Measurements from ENCODE around the gene XXYLT1.

XXYLT1 gene

DNA sequence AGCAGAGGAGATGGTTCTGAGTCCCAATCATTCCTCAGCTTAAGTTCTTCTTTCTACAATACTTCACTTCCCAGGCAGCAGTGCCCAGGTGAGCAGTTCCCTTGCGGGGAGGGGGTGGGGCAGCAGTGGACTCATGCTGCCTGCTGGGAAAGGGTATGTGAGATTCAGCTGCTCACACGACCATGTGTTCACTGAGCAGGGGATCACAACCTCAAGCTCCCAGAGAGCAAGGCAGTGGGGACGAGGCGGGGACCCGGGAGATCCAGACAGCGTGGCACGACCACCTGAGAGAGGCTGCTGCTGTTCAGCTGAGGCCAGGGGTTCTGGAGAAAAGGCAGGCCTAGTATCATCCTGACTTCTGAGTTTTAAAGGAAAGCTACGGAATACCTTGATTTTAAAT, 166.6 kb downstream of the XXYLT1 start:
- no peaks in the 10 kb centered on the region for H3K27me3 ChIP-seq (ENCODE audit: insufficient read depth, low read length)
- no peaks in the 10 kb centered on the region for H3K36me3 ChIP-seq (ENCODE audit: insufficient read depth, low read length)
- no peaks in the 10 kb centered on the region for H3K79me2 ChIP-seq (ENCODE audit: control insufficient read depth, insufficient read depth, low read length, unreplicated experiment)
- no peak overlapping the region for H3K4me3 ChIP-seq (ENCODE audit: low read depth, low read length)
- peaks cover 27% of the 10 kb centered on the region for H3K4me1 ChIP-seq (ENCODE audit: control insufficient read depth, insufficient read depth, low read length, unreplicated experiment)
- H2AFZ ChIP-seq (ENCODE audit: low read length, unreplicated experiment), result no peak overlapping the region
- H3K27ac ChIP-seq (ENCODE audit: low read depth, low read length), result no peak overlapping the region

DNA sequence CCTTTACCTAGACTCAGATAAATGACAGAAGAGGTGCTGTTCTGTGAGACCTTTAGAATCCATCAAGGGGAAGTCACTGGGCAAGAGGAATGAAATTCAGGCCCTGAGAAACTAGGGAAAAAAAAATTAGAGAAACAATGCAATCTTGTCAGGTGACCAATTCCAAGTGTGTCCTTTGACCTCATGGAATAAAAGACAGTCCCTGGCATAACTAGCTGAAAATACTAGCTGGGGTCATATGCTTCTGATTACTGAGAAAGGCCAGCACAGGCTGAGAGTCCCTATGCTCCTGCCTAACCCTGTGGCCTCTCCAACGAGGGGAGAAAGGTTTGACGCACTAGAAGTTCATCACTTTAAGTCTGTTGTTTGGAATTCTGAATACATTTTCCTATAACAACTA, 167.3 kb downstream of the XXYLT1 start:
- Histone ChIP-seq H3K27ac (ENCODE audit: low read depth, low read length) (peak overlapping the region; percentile 13; the same call in 1 of the 2 replicates), H3K4me1 (ENCODE audit: control insufficient read depth, insufficient read depth, low read length, unreplicated experiment) (peaks cover 27% of the 10 kb centered on the region), H3K4me3 (ENCODE audit: low read depth, low read length) (no peak overlapping the region), H2AFZ (ENCODE audit: low read length, unreplicated experiment) (no peak overlapping the region), H3K79me2 (ENCODE audit: control insufficient read depth, insufficient read depth, low read length, unreplicated experiment) (no peaks in the 10 kb centered on the region), H3K36me3 (ENCODE audit: insufficient read depth, low read length) (no peaks in the 10 kb centered on the region), H3K27me3 (ENCODE audit: insufficient read depth, low read length) (no peaks in the 10 kb centered on the region)

DNA sequence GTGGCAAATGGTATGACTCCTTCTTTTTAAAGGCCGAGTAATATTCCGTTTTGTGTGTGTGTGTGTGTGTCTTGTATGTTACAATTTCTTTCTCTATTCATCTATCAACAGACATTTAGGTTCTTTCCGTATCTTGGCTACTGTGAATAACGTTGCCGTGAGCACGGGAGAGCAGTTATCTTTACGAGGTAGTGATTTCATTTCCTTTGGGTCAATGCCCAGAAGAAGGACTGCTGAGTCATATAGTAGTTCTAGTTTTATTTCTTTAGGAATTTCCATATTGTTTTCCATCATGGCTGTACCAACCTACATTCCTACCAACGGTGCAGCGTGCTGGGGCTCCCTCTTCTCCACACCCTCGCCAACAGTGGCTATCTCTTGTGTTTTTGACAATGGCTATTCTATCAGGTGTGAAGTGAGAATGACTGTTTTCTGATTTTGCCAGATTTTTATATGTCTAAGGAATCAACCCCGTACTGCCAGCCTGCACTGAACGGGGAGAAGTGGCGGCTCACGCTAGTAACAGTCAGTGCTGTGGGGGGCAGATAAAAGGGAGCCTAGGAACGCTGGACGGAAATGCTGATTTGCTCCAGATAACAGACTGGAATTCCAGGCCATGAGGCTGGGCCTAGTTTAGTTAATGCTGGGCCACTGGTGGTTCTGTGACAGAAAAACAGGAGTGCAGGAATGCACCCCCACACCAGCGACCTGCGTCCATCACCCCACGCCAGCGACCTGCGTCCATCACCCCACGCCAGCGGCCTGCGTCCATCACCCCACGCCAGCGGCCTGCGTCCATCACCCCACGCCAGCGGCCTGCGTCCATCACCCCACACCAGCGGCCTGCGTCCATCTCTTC, 168.1 kb downstream of the XXYLT1 start:
- Histone ChIP-seq H3K27ac (ENCODE audit: low read depth, low read length) (peak overlapping the region; percentile 91), H2AFZ (ENCODE audit: low read length, unreplicated experiment) (peak overlapping the region; percentile 62), H3K27me3 (ENCODE audit: insufficient read depth, low read length) (no peaks in the 10 kb centered on the region), H3K36me3 (ENCODE audit: insufficient read depth, low read length) (no peaks in the 10 kb centered on the region), H3K4me1 (ENCODE audit: control insufficient read depth, insufficient read depth, low read length, unreplicated experiment) (peaks cover 27% of the 10 kb centered on the region), H3K79me2 (ENCODE audit: control insufficient read depth, insufficient read depth, low read length, unreplicated experiment) (no peaks in the 10 kb centered on the region), H3K4me3 (ENCODE audit: low read depth, low read length) (no peak overlapping the region; the same call in 1 of the 2 replicates)

DNA sequence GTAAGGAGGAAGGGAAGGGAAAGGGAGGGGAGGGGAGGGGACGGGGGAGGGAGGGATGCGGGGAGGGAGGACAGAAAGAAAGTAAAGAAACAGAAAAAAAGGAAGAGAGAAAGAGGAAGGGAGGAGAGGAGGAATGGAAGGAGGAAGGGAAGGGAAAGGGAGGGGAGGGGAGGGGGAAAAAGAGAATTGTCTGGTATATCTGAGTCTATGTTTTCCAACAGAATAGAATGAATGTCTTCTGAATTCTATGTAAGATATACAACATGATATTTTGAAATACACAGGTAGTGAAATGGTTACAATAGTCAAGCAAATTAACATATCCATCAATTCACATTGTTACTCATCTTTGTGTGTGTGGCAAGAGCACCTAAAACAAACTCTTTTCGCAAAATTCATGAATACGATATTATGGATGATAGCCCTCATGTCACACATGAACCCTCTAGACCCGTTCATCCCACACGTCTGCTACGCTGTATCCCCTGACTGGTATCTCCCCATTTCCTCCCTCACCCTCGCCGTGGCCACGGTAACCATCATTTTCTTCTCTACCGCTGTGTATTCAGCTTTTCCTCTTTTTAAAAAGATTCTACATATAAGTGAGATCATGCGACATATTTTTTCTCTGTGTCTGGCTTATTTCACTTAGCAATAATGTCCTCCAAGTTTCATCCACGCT, 168.9 kb downstream of the XXYLT1 start:
- Histone ChIP-seq H2AFZ (ENCODE audit: low read length, unreplicated experiment) (peak overlapping the region; percentile 57), H3K4me3 (ENCODE audit: low read depth, low read length) (no peak overlapping the region; the same call in 1 of the 2 replicates), H3K27ac (ENCODE audit: low read depth, low read length) (peak overlapping the region; percentile 91), H3K4me1 (ENCODE audit: control insufficient read depth, insufficient read depth, low read length, unreplicated experiment) (peaks cover 27% of the 10 kb centered on the region), H3K27me3 (ENCODE audit: insufficient read depth, low read length) (no peaks in the 10 kb centered on the region), H3K79me2 (ENCODE audit: control insufficient read depth, insufficient read depth, low read length, unreplicated experiment) (no peaks in the 10 kb centered on the region), H3K36me3 (ENCODE audit: insufficient read depth, low read length) (no peaks in the 10 kb centered on the region)

DNA sequence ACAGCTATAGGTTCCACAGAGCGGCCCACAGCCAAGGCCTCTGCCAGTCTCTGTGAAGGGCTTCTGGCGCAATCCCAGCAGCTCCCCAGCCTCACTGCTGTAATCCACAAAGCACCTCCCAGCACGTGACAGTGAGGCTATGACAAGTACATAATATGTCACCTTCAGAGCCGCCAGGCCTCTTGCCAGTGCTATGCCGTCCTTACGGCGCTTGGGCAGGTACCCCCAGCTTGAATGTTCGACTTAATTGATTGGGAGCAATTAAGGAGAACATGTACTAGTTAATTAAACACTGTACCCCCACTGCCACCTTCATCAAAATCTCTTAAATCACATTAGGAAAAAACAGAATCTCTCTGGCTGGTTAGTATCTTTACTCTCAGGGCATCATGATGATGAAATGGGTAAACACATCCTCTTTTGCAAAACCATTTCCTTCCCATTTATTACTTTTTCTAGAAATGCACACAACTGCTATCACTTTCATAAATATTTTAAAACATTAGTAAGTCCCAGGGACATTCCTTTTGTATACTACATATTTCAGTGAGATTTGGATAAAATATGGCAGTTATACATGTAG, 169.9 kb downstream of the XXYLT1 start:
- Histone ChIP-seq H3K36me3 (ENCODE audit: insufficient read depth, low read length) (no peaks in the 10 kb centered on the region), H3K27ac (ENCODE audit: low read depth, low read length) (peak overlapping the region; percentile 49), H3K4me3 (ENCODE audit: low read depth, low read length) (no peak overlapping the region), H2AFZ (ENCODE audit: low read length, unreplicated experiment) (no peak overlapping the region), H3K27me3 (ENCODE audit: insufficient read depth, low read length) (no peaks in the 10 kb centered on the region), H3K79me2 (ENCODE audit: control insufficient read depth, insufficient read depth, low read length, unreplicated experiment) (no peaks in the 10 kb centered on the region), H3K4me1 (ENCODE audit: control insufficient read depth, insufficient read depth, low read length, unreplicated experiment) (peaks cover 27% of the 10 kb centered on the region)

DNA sequence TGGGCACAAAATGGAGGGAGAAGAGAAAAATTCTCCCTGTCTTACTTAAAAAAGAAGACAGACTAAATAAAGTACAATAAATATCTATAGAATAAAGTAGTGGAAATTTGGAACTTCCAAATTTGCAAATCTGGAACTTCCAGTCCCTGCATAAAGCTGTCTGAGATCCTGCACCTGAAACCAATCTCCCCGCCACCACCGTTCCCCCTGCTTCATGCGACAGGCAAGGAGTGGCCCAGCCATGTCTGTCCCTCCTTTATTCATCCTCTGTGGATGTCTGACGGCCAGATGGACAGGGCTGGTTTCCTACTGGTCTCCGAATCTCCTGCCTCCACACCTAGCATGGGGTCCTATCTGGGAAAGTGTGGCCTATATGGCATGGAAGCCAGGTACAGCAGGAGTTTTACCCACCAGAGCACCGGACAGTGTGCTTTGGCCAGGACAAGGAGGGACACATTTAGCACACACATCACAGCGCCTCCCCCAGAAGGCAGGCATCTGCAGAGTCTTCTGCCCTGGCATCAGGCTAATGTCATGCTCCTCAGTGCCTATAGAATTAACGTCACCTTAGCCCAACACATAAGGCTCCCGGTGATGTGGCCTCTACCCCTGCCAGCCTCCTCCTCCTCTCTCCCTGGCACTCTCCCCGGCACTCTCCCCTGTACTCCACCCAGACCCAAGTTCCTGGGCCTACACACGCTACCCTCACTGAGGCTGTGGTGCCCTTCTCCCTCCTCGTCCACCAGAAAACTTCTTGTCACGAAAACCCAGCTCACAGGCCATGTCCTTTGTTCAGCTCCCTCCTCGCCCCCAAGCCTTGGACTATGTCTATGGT, 170.8 kb downstream of the XXYLT1 start:
- H3K79me2 ChIP-seq (ENCODE audit: control insufficient read depth, insufficient read depth, low read length, unreplicated experiment), result no peaks in the 10 kb centered on the region
- H3K27ac ChIP-seq (ENCODE audit: low read depth, low read length), result no peak overlapping the region
- no peak overlapping the region for H2AFZ ChIP-seq (ENCODE audit: low read length, unreplicated experiment)
- no peaks in the 10 kb centered on the region for H3K36me3 ChIP-seq (ENCODE audit: insufficient read depth, low read length)
- peaks cover 27% of the 10 kb centered on the region for H3K4me1 ChIP-seq (ENCODE audit: control insufficient read depth, insufficient read depth, low read length, unreplicated experiment)
- H3K27me3 ChIP-seq (ENCODE audit: insufficient read depth, low read length), result no peaks in the 10 kb centered on the region
- H3K4me3 ChIP-seq (ENCODE audit: low read depth, low read length), result no peak overlapping the region

DNA sequence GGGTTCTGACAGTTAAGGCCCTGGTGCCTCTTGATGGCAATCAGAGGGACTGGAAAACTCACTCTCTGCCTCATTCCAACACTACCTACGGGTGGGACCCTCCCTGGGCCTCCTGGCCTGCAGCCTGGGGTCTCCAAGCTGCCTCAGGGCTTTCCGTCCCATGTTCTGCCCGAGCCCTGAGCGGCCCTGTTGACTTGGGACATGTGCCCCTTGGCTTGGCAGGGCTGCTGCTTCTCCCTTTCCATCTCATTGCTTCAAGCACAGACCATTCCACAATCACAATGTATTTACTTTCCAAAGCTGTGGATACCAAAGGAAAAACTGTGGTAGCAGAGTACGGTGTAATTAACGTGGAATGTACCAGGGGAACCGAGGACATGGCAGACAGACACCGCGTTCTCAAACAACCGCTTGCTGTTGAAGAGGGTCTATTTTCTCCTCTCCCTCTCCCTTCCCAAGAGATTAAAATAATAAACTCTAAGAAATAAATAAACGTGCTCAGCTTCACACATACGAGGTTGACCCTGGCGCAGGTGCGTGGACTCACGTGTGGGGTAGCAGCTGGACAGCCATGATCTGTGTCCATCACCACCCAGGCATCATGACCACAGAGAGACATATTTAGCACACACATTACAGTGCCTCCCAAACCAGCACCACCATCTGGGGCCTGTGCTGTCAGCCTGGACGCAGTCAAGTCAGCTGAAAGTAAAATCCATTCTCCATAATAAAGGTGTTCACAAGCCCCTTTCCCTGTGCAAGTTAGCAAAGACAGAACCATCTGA, 172.0 kb downstream of the XXYLT1 start:
- no peak overlapping the region for H2AFZ ChIP-seq (ENCODE audit: low read length, unreplicated experiment)
- H3K4me3 ChIP-seq (ENCODE audit: low read depth, low read length), result no peak overlapping the region
- peaks cover 27% of the 10 kb centered on the region for H3K4me1 ChIP-seq (ENCODE audit: control insufficient read depth, insufficient read depth, low read length, unreplicated experiment)
- no peaks in the 10 kb centered on the region for H3K27me3 ChIP-seq (ENCODE audit: insufficient read depth, low read length)
- no peaks in the 10 kb centered on the region for H3K36me3 ChIP-seq (ENCODE audit: insufficient read depth, low read length)
- H3K27ac ChIP-seq (ENCODE audit: low read depth, low read length), result no peak overlapping the region
- no peaks in the 10 kb centered on the region for H3K79me2 ChIP-seq (ENCODE audit: control insufficient read depth, insufficient read depth, low read length, unreplicated experiment)

DNA sequence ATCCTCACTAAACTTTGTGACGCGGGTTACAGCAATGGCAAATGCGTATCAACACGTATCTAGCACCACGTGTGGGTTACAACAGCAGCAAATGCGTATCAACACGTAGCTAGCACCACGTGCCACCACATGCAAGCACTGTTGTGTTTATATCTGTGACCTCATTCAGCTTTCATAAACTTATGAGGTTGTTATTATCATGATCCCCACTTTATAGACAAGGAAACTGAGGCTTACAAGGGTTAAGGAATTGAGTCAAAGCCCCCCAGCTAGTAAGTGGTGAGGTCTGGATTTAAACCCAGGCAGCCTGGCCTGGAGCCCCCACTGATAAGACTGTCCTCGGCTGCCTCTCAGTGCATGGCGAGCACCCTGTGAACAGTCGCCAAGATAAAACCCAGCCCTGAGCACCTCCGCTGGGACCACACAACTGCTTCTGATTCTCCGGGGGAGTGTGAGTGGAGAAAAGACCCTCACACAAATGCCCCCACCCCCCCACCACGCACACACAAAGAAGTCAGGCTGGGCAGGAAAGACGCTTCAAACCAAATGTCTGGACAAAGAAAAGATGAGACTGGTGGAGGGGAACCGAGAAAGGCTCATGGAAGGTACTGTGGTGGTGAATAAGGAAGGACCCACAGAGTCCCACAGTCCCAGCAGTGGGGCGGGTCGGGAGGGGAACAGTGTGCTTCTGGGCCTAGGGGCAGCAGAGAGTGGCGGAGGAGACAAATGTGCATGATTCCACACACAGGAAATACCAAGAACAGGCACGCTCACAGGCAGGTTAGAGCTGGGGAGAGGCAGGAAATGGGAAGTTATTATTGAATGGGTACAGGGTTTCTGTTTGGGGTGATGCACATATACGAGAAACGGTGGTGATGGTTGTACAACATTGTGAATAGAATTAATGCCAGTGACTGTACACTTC, 173.4 kb downstream of the XXYLT1 start:
- no peaks in the 10 kb centered on the region for H3K79me2 ChIP-seq (ENCODE audit: control insufficient read depth, insufficient read depth, low read length, unreplicated experiment)
- H3K4me3 ChIP-seq (ENCODE audit: low read depth, low read length), result no peak overlapping the region
- H3K4me1 ChIP-seq (ENCODE audit: control insufficient read depth, insufficient read depth, low read length, unreplicated experiment), result peaks cover 17% of the 10 kb centered on the region
- H2AFZ ChIP-seq (ENCODE audit: low read length, unreplicated experiment), result no peak overlapping the region
- H3K36me3 ChIP-seq (ENCODE audit: insufficient read depth, low read length), result no peaks in the 10 kb centered on the region
- no peak overlapping the region for H3K27ac ChIP-seq (ENCODE audit: low read depth, low read length)
- no peaks in the 10 kb centered on the region for H3K27me3 ChIP-seq (ENCODE audit: insufficient read depth, low read length)

Measured in ACC112 (cell line).